B cell (primary cell): ENCODE measurements around the gene HDAC9. TPM values are rescaled to one million over a fixed set of nuclear protein-coding genes. Genes with fewer than 3 reads are reported as not detected.

Experiments used
- ATAC-seq: fragments of 200-7000 bp; cut with Tn5 transposase; one replicate; pipeline ENCODE4 v1.10.0; 2021; ENCODE audit warnings: low read depth, mild to moderate bottlenecking, moderate number of reproducible peaks, moderate library complexity
- CTCF ChIA-PET: fragments of 350-600 bp; sonication (Branson Sonifier 250); formaldehyde crosslinking; loops from one replicate; lab custom pipeline; 2021; ENCODE audit warnings: antibody characterized with exemption, inconsistent platforms; lab: Charles Lee
- POLR2A ChIA-PET: fragments of 350-600 bp; sonication (Branson Sonifier 250); formaldehyde crosslinking; loops from one replicate; lab custom pipeline; 2021; ENCODE audit warnings: antibody characterized with exemption; lab: Charles Lee
- DNase-seq: peaks from one replicate; pipeline ENCODE4 v3.0.0; 2013
- H2AFZ ChIP-seq: 2 replicates; pipeline ENCODE4 v1.6.1; 2012; ENCODE audit warnings: mild to moderate bottlenecking, low read depth, low read length; ENCODE audit not compliant: insufficient read depth, poor library complexity, severe bottlenecking
- H3K27ac ChIP-seq, 2 donors: 1 replicate in 1 of 2; 2 replicates in 1 of 2; pipeline ENCODE4 v1.5.1; 2012 to 2013; ENCODE audit warnings: low read length in 2 of 2, mild to moderate bottlenecking in 2 of 2, moderate library complexity in 1 of 2
- H3K27me3 ChIP-seq, 4 experiments: fragments of 200-600 bp in 1 of 4; sonication (generic) in 1 of 4; replicated peaks in 1 of 4; 1 replicate in 2 of 4; 2 replicates in 2 of 4; pipeline versions ENCODE4 v1.6.1 to v1.7.0; 2013 to 2016; ENCODE audit warnings: low read length in 3 of 4, mild to moderate bottlenecking in 2 of 4, mixed read lengths in 1 of 4, moderate library complexity in 1 of 4; ENCODE audit not compliant: insufficient read depth in 4 of 4, control insufficient read depth in 3 of 4; ENCODE audit errors: control extremely low read depth in 1 of 4
- H3K36me3 ChIP-seq, 2 experiments: replicated peaks in 1 of 2; 1 replicate in 1 of 2; 2 replicates in 1 of 2; pipeline versions ENCODE4 v1.6.1 to v1.7.1; 2013; ENCODE audit warnings: low read length in 1 of 2; ENCODE audit not compliant: insufficient read depth in 2 of 2, control insufficient read depth in 1 of 2; ENCODE audit errors: control extremely low read depth in 1 of 2, extremely low read depth in 1 of 2
- H3K4me1 ChIP-seq, 2 donors: fragments of 200-600 bp in 1 of 2; sonication (generic) in 1 of 2; 1 replicate in 1 of 2; 2 replicates in 1 of 2; pipeline versions ENCODE4 v1.5.1 to v1.6.1; 2013 to 2017; ENCODE audit warnings: low read length in 2 of 2; ENCODE audit not compliant: control insufficient read depth in 2 of 2, insufficient read depth in 2 of 2
- H3K4me2 ChIP-seq: replicated peaks from 2 replicates; pipeline ENCODE3; 2012; ENCODE audit warnings: mild to moderate bottlenecking, low read depth, low read length; ENCODE audit not compliant: poor library complexity, severe bottlenecking
- H3K4me3 ChIP-seq, 5 experiments: fragments of 200-600 bp in 1 of 5; sonication (generic) in 1 of 5; 1 replicate in 3 of 5; 2 replicates in 2 of 5; pipeline versions ENCODE4 v1.5.1 to v1.7.0; 2011 to 2016; ENCODE audit warnings: low read length in 4 of 5, mild to moderate bottlenecking in 4 of 5, low read depth in 2 of 5, control low read depth in 1 of 5, moderate library complexity in 1 of 5; ENCODE audit not compliant: insufficient read depth in 1 of 5; ENCODE audit errors: control extremely low read depth in 1 of 5, extremely low read depth in 1 of 5
- H3K79me2 ChIP-seq: fragments of 200-600 bp; sonication (generic); one replicate; pipeline ENCODE4 v1.6.0; 2016; ENCODE audit warnings: low read length; ENCODE audit not compliant: control insufficient read depth, insufficient read depth
- H3K9ac ChIP-seq: fragments of 200-600 bp; sonication (generic); 2 replicates; pipeline ENCODE4 v1.6.1; 2017; ENCODE audit warnings: mild to moderate bottlenecking, low read length, moderate library complexity
- H3K9me3 ChIP-seq, 3 donors: one replicate each; pipeline versions ENCODE4 v1.6.1 to v1.7.1; 2013; ENCODE audit warnings: low read length in 2 of 3; ENCODE audit not compliant: control insufficient read depth in 2 of 3, insufficient read depth in 1 of 3; ENCODE audit errors: control extremely low read depth in 1 of 3
- H4K20me1 ChIP-seq: 2 replicates; pipeline ENCODE4 v1.6.0; 2012; ENCODE audit warnings: mild to moderate bottlenecking, low read length; ENCODE audit not compliant: insufficient read depth, control insufficient read depth, poor library complexity, severe bottlenecking
- H3K27ac Mint-ChIP-seq: one replicate; pipeline ENCODE4 v1.8.0; 2021; ENCODE audit warnings: mixed read lengths
- H3K27me3 Mint-ChIP-seq: one replicate; pipeline ENCODE4 v1.8.0; 2021; ENCODE audit warnings: mixed read lengths
- H3K4me1 Mint-ChIP-seq: one replicate; pipeline ENCODE4 v1.8.0; 2021; ENCODE audit warnings: mixed read lengths
- H3K4me3 Mint-ChIP-seq: one replicate; pipeline ENCODE4 v1.8.0; 2021; ENCODE audit warnings: mixed read lengths
- H3K9me3 Mint-ChIP-seq: one replicate; pipeline ENCODE4 v1.8.0; 2022; ENCODE audit warnings: mixed read lengths; ENCODE audit not compliant: insufficient read depth
- CTCF ChIP-seq: fragments of 200-600 bp; IDR thresholded peaks from one replicate; pipeline ENCODE4 v1.8.0; 2022; ENCODE audit warnings: antibody characterized with exemption, mild to moderate bottlenecking
- EZH2 ChIP-seq: IDR thresholded peaks from 2 replicates; pipeline ENCODE4 v1.6.1; 2012; ENCODE audit warnings: borderline replicate concordance, low read depth, mild to moderate bottlenecking, moderate library complexity, low read length; ENCODE audit not compliant: insufficient read depth, poor library complexity, severe bottlenecking
- WGBS: methylation state at CpG from one replicate; pipeline ENCODE4 v1.1.5; 2013; ENCODE audit warnings: missing lambda C conversion rate; ENCODE audit not compliant: insufficient coverage; 5-methylcytosine and 5-hydroxymethylcytosine counted together
- intact Hi-C: fragments of 100-400 bp; cut with micrococcal nuclease; formaldehyde crosslinking; loops from one replicate; pipeline ENCODE4 v1.10.0; 2022
- polyA plus RNA-seq: library from polyadenylated mRNA; depleted of rRNA; stranded (reverse); fragments of >200 nt; gene quantifications from 2 replicates; pipeline ENCODE4 v1.2.3, GENCODE V29; 2012
- total RNA-seq, 2 donors: library from RNA; stranded (reverse); fragments of 120-200 nt in 1 of 2; gene quantifications; 1 replicate in 1 of 2; 2 replicates in 1 of 2; pipeline versions ENCODE4 v1.2.3 to v1.2.4, GENCODE V29; 2013 to 2022

The HDAC9 gene
- total and polyA plus RNA-seq, 2 donors (not counting 1 experiment from before 2014, with no cell fraction given), result 49.1 to 64.8 TPM

DNA sequence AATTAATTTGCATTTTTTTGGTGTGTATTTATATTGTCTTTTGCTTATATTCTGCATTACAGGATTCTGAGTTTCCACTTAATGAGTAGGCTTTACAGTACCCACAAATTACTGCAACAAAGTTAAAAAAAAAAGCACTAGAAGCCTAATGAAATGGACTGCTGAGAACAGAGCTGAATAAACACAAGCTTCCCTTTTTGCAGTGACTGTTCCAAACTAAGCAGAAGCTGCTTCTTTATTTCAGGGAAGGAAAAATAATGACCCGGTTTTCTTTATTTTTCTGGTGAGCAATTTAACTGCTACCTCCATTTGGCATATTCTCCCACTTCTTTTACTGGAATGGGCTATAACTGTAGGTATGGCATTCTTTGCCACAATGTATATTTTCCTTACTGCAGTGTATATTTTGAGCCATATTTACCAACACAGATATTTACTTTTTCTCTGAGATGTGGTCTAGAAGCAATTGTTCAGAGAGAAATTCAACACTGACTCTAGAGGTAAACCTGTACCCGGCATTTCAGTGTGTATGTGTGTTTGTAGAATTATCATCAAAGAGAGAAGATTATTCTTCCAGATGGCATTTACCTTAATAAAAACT is 56.9 kb downstream of the HDAC9 start:
- peak overlapping the region; percentile 31 to 70 for H3K27ac ChIP-seq
- Mint-ChIP-seq H3K4me3 (peak overlapping the region; percentile 73), H3K9me3 (no peaks in the 10 kb centered on the region), H3K4me1 (peaks cover 54% of the 10 kb centered on the region), H3K27ac (peak overlapping the region; percentile 91), H3K27me3 (no peaks in the 10 kb centered on the region)
- H3K4me3 ChIP-seq, result no peak overlapping the region
- ChIA-PET POLR2A (interaction anchor here (0.7 to 0.8 kb wide), 2 partner anchors 14 to 83 kb away, joined by 3 to 4 read pairs; no protein-coding TSS in a partner anchor), CTCF (interaction anchor here (0.7 to 1.4 kb wide), 7 partner anchors 12 to 61 kb away, joined by 3 to 5 read pairs (median 3); partner anchors contain the start of gene HDAC9)
- no peaks in the 10 kb centered on the region for H3K27me3 ChIP-seq
- H3K79me2 ChIP-seq, result peaks cover 81% of the 10 kb centered on the region
- peaks cover 23 to 33% of the 10 kb centered on the region in 2 donors for H3K4me1 ChIP-seq
- H3K36me3 ChIP-seq, result no peaks in the 10 kb centered on the region
- ATAC-seq (peak; percentile 44), DNase-seq (no peak)
- intact Hi-C loops, result loop anchor here (1.0 to 2.0 kb wide), 2 partner anchors 14 kb away; no protein-coding TSS in a partner anchor
- WGBS, result no CpG with 5 or more reads among the region's 2 CpGs
- H3K9ac ChIP-seq, result peak overlapping the region; percentile 2
- H2AFZ ChIP-seq, result no peak overlapping the region
- no peaks in the 10 kb centered on the region for H3K9me3 ChIP-seq
- TF ChIP-seq CTCF (no peak), EZH2 (no peak)
- H3K4me2 ChIP-seq, result peak overlapping the region; percentile 45
- peaks cover 7% of the 10 kb centered on the region for H4K20me1 ChIP-seq
